Left renal pelvis (tissue), 4 donors: ENCODE measurements around the gene LMF2. TPM values are rescaled to one million over a fixed set of nuclear protein-coding genes. Genes with fewer than 3 reads are reported as not detected.

Experiments
- DNase-seq, 4 donors: peaks; one replicate each; pipeline ENCODE4 v3.0.0-alpha.2; 2013; ENCODE audit warnings: low read depth in 4 of 4, low spot score in 3 of 4
- polyA plus RNA-seq, 4 donors: library from polyadenylated mRNA; unstranded; fragments of 120-200 nt; gene quantifications; one replicate each; pipeline ENCODE4 v1.2.1, GENCODE V29; 2013; ENCODE audit not compliant: insufficient read length in 4 of 4

Gene LMF2
- polyA plus RNA-seq, 4 donors, result 34.7 to 68.3 (median 42.0) TPM

GRCh38 chr22:50483977-50484853, 23.3 kb downstream of the LMF2 start:
- DNase-seq, result no peak

- DNase-seq, result no peak
These were observed 23.9 kb downstream of the LMF2 start for GRCh38 chr22:50483556-50483955.

DNA sequence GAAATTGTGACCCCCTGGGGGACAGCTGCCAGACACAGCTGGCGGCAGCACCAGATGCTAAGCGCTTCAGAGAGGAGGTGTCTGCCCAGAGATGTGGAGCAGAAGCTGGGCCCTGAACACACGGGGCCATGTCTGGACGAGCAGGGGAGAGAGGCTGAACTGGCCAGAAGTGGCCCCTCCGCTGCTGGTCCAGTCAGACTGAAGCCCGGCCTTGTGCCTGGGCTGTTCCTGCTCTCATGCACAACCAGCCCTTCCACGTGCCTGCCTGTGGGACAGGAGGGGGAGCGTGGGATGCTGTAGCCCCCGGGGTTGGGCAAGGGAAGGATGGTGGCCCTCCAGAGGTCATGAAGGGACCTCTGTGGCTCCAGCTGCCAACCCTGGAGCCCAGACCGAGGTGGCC, 24.4 kb downstream of the LMF2 start:
- no peak for DNase-seq

GRCh38 chr22:50482107-50483074, 25.1 kb downstream of the LMF2 start:
- DNase-seq, result no peak

DNA sequence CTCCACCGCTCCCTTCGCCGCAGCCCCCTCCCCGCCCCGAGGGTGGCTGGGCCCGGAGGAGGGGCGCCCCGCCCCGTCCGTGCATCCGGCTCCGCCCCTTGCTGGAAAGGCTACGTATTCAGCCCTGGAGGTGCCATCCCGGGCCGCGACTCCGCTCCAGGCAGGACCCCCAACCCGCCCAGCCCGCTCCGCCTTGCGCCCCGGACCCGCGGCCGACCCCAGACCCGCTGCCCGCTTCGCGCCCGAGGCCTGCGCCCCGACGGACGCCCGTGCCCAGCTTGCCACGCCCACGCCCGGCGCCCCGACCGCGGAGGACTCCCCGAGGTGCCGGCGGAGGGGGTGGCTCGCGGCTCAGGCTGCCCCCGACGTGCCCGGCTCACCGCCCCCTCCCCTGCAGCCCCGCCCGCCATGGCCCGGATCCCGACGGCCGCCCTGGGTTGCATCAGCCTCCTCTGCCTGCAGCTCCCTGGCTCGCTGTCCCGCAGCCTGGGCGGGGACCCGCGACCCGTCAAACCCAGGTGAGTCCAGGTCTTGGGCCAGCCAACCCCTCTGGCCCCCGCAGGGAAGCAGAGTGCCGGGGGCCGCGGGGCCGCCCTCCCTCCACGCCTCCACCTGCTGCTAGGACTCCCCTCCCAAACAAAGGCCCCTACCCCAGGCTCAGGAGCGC, 25.9 kb downstream of the LMF2 start, which contains the start of gene ADM2:
ADM2 (plus strand) TSS at position 104 of the 667 bp plus-strand sequence; CDS start at position 409, 305 bp downstream.
- DNase-seq, result no peak

GRCh38 chr22:50481045-50481439, 26.5 kb downstream of the LMF2 start:
- DNase-seq, result no peak

DNA sequence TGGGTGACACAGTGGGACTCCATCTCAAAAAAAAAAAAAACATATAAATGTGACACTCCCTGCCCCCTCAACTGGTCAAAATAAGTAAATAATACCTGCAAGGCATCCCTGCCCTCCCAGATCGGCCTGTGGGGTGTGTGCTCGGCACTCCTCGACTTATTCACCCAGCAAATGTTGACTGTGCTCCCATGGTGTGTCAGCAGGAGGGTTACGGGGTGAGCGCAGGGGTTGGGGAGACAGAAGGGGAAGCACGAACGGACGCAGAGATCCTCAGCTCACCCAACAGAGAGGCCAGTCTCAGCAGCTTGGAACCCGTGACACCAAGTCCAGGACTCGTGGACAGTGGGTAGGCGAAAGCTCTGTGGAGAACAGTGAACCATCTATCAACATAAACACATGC, 27.8 kb downstream of the LMF2 start:
- DNase-seq, result no peak

GRCh38 chr22:50477923-50478322, 29.6 kb downstream of the LMF2 start:
- no peak for DNase-seq

DNA sequence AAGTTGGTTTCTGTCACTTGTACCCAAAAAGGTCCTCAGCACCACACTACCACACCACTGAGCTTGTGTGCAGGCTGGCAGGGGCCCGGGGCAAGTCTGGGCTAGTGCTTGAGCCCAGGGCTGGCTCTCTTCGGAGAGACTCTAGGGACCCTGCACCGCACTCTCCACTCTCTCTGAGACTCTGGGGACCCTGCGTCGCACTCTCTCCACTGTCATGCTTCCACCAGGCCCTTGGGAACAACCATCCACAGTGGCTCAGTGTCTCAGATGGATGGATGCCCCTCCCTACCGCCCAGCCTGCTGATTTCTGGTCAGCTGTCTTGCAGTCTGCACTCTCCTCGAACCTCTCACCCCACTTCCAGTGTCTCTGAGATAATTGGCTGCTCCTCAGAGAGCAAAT, 30.6 kb downstream of the LMF2 start:
- no peak for DNase-seq

DNA sequence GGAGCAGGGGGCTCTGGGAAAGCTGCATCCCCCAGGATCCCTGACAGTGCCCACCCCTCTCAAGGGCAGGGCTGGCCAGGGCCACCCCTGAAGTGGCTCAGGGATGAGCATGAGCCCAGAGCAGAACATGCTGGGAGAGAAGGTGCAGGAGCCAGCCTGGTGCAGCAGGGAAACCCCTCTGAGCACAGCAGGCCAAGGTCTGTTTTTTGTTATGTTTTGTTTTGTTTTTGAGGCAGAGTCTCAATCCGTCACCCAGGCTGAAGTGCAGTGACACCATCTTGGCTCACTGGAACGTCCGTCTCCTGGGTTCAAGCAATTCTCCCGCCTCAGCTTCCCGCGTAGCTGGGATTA, 31.9 kb downstream of the LMF2 start:
- no peak for DNase-seq

DNA sequence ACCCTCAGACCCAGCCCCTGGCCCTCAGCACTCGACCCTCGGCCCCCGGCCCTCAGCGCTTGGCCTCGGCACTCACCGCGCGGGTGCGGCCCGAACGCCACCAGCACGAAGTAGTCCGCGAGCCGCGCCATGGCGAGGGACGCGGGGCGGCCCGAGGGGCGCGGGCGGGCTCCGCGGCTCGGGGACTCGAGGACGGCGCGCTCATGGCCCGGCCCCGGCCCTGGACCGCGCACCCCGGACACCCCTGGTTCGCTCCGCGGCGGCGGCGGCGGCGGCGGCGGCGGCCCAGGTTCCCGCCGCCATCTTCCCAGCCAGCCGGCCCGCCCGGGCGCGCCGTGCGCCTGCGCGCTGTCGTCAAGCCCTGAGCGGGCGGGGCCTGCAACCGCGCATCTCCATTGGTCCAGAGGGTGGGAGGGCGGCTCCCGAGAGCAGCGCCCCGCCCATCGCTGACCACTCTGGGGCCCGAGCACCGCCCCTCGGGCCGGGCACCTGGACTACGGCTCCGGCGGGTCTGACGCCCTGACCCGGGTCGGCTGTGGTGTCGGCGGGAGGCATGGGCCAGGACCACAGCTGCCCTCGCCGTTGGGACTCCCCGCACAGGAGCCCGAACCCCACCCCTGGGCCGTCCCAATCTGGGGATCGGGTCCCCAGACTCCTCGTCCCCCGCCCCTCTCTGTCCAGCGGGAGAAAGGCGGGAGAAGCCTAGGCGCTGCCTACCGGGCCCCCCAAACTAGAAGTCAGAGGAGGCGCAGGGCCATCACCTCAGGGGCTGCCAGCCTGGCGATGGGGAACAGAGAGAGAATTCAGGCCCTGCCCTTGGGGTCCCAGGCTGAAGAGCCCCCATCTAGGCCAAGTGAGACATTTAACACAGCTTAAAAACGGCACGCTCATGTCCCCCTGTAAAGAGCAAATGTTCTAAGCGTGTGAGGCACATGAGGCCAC, 32.5 kb downstream of the LMF2 start, which contains the start of gene SBF1:
SBF1 (minus strand) TSS at position 326 of the 942 bp plus-strand sequence; CDS start at position 131, 195 bp downstream.
- peak; percentile 73 to 87 (median 84) for DNase-seq

DNA sequence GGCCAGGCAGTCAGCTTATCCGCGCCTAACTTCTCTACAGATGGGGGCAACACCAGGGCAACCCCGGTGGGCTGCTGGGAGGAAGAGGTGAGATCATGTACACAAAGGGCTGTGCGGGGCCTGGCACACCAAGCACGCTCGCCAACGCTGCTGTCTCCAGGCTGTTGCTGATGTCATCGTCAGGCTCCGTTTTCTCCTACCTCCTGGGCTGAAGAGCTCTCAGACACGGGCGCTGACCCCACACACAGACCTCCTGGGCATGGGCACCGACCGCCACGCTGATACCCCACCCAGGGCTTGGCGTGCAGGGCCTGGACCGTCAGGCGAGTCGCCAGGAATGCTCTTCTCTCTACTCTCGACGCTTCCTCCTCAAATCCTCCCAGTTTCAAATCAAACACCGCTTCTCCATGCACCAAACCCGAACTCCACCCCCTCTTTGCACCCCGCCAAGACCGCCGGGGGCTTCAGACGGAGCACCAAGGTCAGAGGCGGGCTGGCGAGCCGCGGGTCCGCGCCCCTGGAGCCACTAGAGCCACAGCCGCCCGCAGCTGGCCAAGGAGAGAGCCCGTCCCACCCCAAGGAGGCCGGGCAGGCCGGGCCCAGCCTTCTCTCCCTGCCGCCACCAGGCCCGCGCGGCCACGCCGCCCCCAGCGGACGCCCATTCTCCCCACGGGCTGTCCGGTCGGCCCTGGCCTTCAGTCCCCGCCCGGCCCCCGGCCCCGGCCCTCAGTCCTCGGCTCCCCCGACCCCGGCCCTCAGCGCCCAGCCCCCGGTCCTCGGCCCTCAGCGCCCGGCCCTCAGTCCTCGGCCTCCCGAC, 33.4 kb downstream of the LMF2 start:
- DNase-seq, result no peak

DNA sequence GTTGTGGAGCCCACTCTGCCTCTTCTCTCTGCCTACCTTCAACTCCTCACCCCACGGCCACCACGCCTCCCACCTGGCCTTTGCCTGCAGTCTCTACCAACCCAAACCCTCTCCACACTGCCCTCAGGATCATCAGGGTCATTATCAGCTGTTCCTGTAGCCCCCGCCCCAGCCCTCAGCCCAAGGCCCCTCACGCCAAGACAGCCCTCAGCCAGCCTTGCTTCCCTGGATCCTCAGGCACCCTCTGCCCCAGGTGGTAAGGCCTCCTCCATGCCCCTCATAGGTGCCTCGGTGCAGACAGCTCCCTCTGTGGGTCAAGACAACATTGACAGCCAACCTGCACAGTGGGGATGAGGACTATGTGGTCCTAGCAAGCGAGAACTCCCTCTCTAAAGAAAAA, 34.4 kb downstream of the LMF2 start:
- no peak for DNase-seq

- no peak for DNase-seq
These were observed 35.5 kb downstream of the LMF2 start for GRCh38 chr22:50471962-50472361.

DNA sequence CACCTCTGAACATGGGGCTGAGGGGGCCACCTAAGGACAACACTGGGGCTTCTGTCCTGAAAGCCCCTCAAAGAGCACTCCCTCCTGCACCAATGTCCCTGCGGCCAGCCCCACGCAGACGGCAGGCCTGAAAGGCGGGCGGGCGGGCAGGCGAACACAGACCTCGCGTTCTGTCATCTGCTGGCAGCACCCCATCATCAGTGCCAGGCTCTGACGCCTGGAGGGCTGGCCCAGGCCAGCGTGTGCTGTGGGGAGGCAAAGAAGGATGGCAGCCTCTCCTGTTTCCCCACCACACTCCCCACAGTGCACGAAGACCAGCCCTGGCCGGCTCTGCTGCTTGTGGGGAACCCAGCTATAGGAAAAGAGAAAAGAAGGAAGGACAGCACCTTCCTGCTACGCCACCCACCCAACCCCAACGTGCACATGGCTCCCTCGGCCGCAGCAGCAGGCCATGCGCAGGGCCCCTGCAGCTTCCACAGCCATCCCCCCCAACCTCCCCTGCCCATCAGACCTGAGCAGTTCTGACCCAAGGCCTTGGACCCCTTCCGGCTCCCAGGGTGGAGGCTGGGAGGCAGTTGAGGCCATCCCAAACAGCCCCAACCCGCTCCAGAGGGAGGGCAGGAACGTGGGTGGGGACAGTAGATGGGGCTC, 36.2 kb downstream of the LMF2 start:
- DNase-seq, result no peak

DNA sequence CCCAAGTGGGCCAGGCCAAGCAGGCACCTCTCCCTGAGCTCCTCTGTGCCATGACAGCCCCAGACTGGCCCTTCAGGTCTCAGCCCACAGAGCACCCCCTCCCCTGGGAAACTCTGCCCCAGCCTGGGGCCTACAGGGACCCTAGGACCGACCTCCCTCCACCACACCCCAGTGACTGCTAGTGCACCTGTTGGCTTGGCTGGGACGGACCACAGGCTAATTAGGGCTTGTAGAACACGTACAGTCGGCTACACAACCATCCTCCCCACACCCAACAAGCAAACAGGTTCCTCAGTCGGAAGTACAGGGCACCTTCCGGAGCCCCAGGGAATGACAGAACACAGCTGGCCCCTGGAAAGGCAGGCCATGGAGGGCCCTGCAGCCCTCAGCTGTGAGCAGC, 37.0 kb downstream of the LMF2 start:
- DNase-seq, result no peak

DNA sequence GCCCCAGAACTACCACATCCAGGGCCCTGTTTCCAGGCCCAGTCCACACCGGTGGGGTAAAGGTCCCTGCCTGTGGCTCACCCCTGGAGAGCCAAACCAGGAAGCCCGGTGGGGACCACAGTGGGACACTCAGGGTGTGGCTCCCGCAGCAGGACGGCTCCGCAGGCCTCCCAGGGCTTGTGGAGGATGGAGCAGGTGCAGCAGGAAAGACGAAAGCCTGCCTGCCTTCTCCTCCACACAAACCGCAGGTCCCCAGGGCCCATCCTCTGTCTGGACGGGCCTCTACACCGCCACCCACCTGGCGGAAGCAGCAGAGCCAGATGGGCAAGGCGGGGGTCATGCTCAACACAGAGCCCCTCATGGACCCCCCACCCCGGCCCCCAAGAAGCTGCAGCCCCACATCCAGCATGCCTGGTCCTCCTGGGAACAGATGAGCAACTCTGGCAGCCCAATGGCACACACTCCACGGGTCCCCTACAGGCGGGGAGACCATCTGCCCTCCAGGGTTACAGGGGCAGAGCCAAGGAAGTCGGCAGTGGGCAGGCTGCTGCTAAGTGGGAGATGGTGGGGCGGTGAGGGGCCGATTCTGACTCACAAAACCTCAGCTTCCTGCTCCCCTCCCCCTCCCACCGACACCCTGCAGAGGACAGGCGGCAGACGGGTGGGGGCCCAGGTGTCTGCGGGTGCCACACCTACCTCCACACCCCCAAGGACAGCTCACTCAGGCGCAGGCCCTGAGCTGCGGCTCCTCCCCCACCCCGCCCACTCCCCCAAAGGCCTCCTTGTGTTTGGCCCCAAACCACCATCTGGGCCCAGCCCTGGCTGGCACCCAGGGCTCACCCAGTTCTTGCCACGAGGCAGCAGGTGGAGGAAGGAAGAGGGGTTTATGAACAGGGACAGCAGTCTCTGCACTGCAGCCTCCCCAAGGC, 37.9 kb downstream of the LMF2 start:
- DNase-seq, result no peak
